GM12878 (cell line): Measurements from ENCODE around the gene SMAD4. TPM values are rescaled to one million over a fixed set of nuclear protein-coding genes. Genes with fewer than 3 reads are reported as not detected.

Experiments used
- ATAC-seq: fragments of 200-7000 bp; cut with Tn5 transposase; 3 replicates; pipeline ENCODE4 v1.9.1; 2020; ENCODE audit warnings: mild to moderate bottlenecking, moderate library complexity
- BruUV-seq: library from RNA; stranded (reverse); fragments of 400-500 nt; replicated peaks from 2 replicates; lab custom pipeline; 2021; lab: Mats Ljungman, UMichigan
- CTCF ChIA-PET: fragments of 300-600 bp; sonication (Branson Sonifier 250); formaldehyde crosslinking; extraction: SDS; loops from one replicate; lab custom pipeline; 2021; ENCODE audit warnings: inconsistent platforms; lab: Yijun Ruan, JAX
- POLR2A ChIA-PET: fragments of 350-600 bp; formaldehyde crosslinking; extraction: SDS; loops from one replicate; lab custom pipeline; 2021; ENCODE audit warnings: inconsistent platforms; lab: Charles Lee
- RAD21 ChIA-PET: fragments of 300-600 bp; sonication (Branson Sonifier 250); formaldehyde crosslinking; loops from one replicate; lab custom pipeline; 2023; ENCODE audit warnings: antibody characterized with exemption; ENCODE audit not compliant: unreplicated experiment; lab: Charles Lee
- SMC1A ChIA-PET: fragments of 300-600 bp; sonication (Branson Sonifier 250); formaldehyde crosslinking; loops from one replicate; lab custom pipeline; 2023; ENCODE audit not compliant: unreplicated experiment, uncharacterized antibody; lab: Charles Lee
- DNase-seq: peaks from one replicate; pipeline ENCODE4 v3.0.0-alpha.2; 2011; ENCODE audit warnings: low read depth, low spot score
- FAIRE-seq: peaks from 3 replicates; lab custom pipeline; 2011; peaks lifted over from hg19 to GRCh38; lab: Jason Lieb, UNC
- H2AFZ ChIP-seq: 2 replicates; pipeline ENCODE4 v1.6.0; 2011; ENCODE audit warnings: low read depth, low read length, control low read depth; ENCODE audit not compliant: control insufficient read depth
- H3K27ac ChIP-seq: 2 replicates; pipeline ENCODE4 v1.5.1; 2011; ENCODE audit warnings: control low read depth; ENCODE audit not compliant: control insufficient read depth, insufficient read depth
- H3K27me3 ChIP-seq, 2 experiments: replicated peaks in 1 of 2; 2 replicates each; pipeline versions ENCODE4 v1.6.0 to v1.6.1; 2011; ENCODE audit warnings: low read length in 1 of 2; ENCODE audit not compliant: control insufficient read depth in 2 of 2, insufficient read depth in 2 of 2
- H3K36me3 ChIP-seq, 2 experiments: 2 replicates each; pipeline ENCODE4 v1.5.1; 2011; ENCODE audit warnings: low read length in 1 of 2; ENCODE audit not compliant: control insufficient read depth in 2 of 2, insufficient read depth in 2 of 2
- H3K4me1 ChIP-seq: 2 replicates; pipeline ENCODE4 v1.6.1; 2011; ENCODE audit warnings: mild to moderate bottlenecking, low read length, moderate library complexity, mixed read lengths; ENCODE audit not compliant: control insufficient read depth, insufficient read depth
- H3K4me2 ChIP-seq: 2 replicates; pipeline ENCODE4 v1.6.0; 2011; ENCODE audit warnings: control low read depth; ENCODE audit not compliant: control insufficient read depth, insufficient read depth
- H3K4me3 ChIP-seq: fragments of 200-600 bp; sonication (generic); 2 replicates; pipeline ENCODE4 v1.5.1; 2016
- H3K79me2 ChIP-seq: 2 replicates; pipeline ENCODE4 v1.6.0; 2011; ENCODE audit warnings: low read length; ENCODE audit not compliant: control insufficient read depth, insufficient read depth
- H3K9ac ChIP-seq: 2 replicates; pipeline ENCODE4 v1.8.0; 2011; ENCODE audit warnings: low read length, control low read depth, mixed read lengths; ENCODE audit not compliant: control insufficient read depth, insufficient read depth
- H3K9me3 ChIP-seq: replicated peaks from 3 replicates; pipeline ENCODE4 v1.5.1; 2011; ENCODE audit warnings: mild to moderate bottlenecking, low read length; ENCODE audit not compliant: control insufficient read depth, insufficient read depth
- H4K20me1 ChIP-seq: 2 replicates; pipeline ENCODE4 v1.6.0; 2011; ENCODE audit not compliant: control insufficient read depth, insufficient read depth
- ASH2L ChIP-seq: fragments of 300-600, 200-600 bp; sonication (generic); IDR thresholded peaks from 2 replicates; pipeline ENCODE4 v1.6.1; 2017; ENCODE audit warnings: low read depth, mild to moderate bottlenecking, borderline replicate concordance
- BHLHE40 ChIP-seq, 2 experiments: fragments of 450-650 bp in 1 of 2; IDR thresholded peaks; 2 replicates each; pipeline ENCODE4 v1.6.1; 2011 to 2017; ENCODE audit warnings: low read depth in 2 of 2, borderline replicate concordance in 1 of 2, improper control_type of control experiment in 1 of 2, low read length in 1 of 2, mild to moderate bottlenecking in 1 of 2
- BRCA1 ChIP-seq: IDR thresholded peaks from 2 replicates; pipeline ENCODE4 v1.6.1; 2011; ENCODE audit warnings: low read depth, low read length, improper control_type of control experiment
- HDGF ChIP-seq: fragments of 450-650 bp; IDR thresholded peaks from 2 replicates; pipeline ENCODE4 v1.6.1; 2016; ENCODE audit warnings: antibody characterized with exemption
- KLF5 ChIP-seq: fragments of 450-650 bp; IDR thresholded peaks from 2 replicates; pipeline ENCODE4 v1.6.1; 2014; ENCODE audit warnings: mild to moderate bottlenecking; ENCODE audit not compliant: partially characterized antibody
- MEF2B ChIP-seq: fragments of 450-650 bp; IDR thresholded peaks from 2 replicates; pipeline ENCODE4 v1.6.1; 2018; ENCODE audit warnings: mild to moderate bottlenecking, moderate library complexity; ENCODE audit not compliant: partially characterized antibody, poor library complexity, severe bottlenecking
- POU2F2 ChIP-seq: IDR thresholded peaks from 3 replicates; pipeline ENCODE4 v1.6.1; 2011; ENCODE audit warnings: low read depth, mild to moderate bottlenecking, low read length, borderline replicate concordance
- SREBF2 ChIP-seq: IDR thresholded peaks from 2 replicates; pipeline ENCODE4 v1.6.1; 2012; ENCODE audit warnings: mild to moderate bottlenecking, low read length
- ZNF274 ChIP-seq: IDR thresholded peaks from one replicate; pipeline ENCODE4 v1.8.0; 2011; ENCODE audit not compliant: insufficient read length, insufficient read depth
- WGBS: methylation state at CpG from one replicate; pipeline ENCODE4 v1.1.6; 2016; ENCODE audit warnings: low lambda C conversion rate; ENCODE audit not compliant: insufficient replicate concordance, insufficient coverage; ENCODE audit errors: missing lambda C conversion rate; 5-methylcytosine and 5-hydroxymethylcytosine counted together
- in situ Hi-C: fragments of 300-500 bp; cut with MboI; formaldehyde crosslinking; loops from 9 replicates; pipeline ENCODE4 v1.14.3; 2018; ENCODE audit warnings: mixed read lengths
- intact Hi-C: fragments of 100-400 bp; cut with micrococcal nuclease; formaldehyde crosslinking; loops from one replicate; pipeline ENCODE4 v1.14.2; 2022; ENCODE audit not compliant: unreplicated experiment
- polyA plus RNA-seq, 11 experiments: library from polyadenylated mRNA; depleted of rRNA in 4 of 11; unstranded in 6 of 11; stranded (reverse) in 5 of 11; fragments of >200 nt; fragmentation: Nextera tagmentation in 4 of 11; fragmentation: Illumina TruSeq in 1 of 11; extraction: Ambion mirVana in 4 of 11; extraction: Trizol in 1 of 11; gene quantifications; 1 replicate in 1 of 11; 2 replicates in 10 of 11; pipeline versions ENCODE4 v1.2.1 to v1.2.3, GENCODE V29; 2011 to 2016; ENCODE audit warnings: inconsistent platforms in 2 of 11, missing spikeins in 2 of 11, low read depth in 1 of 11
- total RNA-seq, 4 experiments: library from RNA; depleted of rRNA in 3 of 4; stranded (reverse); fragments of >200 nt in 3 of 4; fragmentation: Illumina TruSeq in 1 of 4; extraction: Trizol in 1 of 4; gene quantifications; 2 replicates each; pipeline versions ENCODE4 v1.2.1 to v1.2.3, GENCODE V29; 2013 to 2021
- TF ChIP-seq, protein P1 (sequence below): fragments of 450-650 bp; IDR thresholded peaks from 2 replicates; pipeline ENCODE4 v1.6.1; 2017; ENCODE audit warnings: mild to moderate bottlenecking
- TF ChIP-seq, protein P2 (sequence below): fragments of 450-650 bp; formaldehyde crosslinking; IDR thresholded peaks from 2 replicates; pipeline ENCODE4 v1.4.0; 2022; ENCODE audit warnings: mild to moderate bottlenecking, moderate library complexity

Gene SMAD4
- total and polyA plus RNA-seq, 10 of the 15 experiments (the other 5 are each of a cell fraction or from before 2014, with no cell fraction given) = 9.6 to 99.9 (median 37.5) TPM

DNA sequence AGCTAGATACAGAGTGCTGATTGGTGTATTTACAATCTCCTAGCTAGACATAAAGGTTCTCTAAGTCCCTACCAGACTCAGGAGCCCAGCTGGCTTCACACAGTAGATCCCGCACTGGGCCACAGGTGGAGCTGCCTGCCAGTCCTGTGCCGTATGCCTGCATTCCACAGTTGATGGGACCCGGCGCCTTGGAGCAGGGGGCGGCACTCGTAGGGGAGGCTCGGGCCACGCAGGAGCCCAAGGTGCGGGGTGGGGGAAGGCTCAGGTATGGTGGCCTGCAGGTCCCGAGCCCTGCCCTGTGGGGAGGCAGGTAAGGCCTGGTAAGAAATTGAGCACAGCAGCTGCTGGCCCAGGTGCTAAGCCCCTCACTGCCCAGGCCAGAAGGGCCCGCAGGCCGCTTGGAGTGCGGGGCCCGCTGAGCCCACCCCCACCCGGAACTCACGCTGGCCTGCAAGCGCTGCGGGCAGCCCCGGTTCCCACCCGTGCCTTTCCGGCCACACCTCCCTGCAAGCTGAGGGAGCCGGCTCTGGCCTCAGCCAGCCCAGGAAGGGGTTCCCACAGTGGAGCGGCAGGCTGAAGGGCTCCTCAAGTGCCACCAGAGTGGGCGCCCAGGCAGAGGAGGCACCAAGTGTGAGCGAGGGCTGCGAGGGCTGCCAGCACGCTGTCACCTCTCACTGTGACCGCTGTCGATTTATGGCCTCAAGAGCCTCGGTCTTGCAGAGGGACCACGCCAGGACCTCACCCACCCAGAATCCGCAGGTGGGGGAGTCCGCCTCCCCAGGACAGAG is 91.0 kb downstream of the SMAD4 start:
- CTCF ChIA-PET = interaction anchor here (0.6 kb wide), 1 partner anchor 16 kb away, joined by 3 read pairs; no protein-coding TSS in a partner anchor
- POLR2A ChIA-PET = no interaction called here
- H3K36me3 ChIP-seq = no peaks in the 10 kb centered on the region
- no peak overlapping the region for H3K27ac ChIP-seq
- DNase-seq = no peak
- no peaks in the 10 kb centered on the region for H3K27me3 ChIP-seq
- no peaks in the 10 kb centered on the region for H3K9me3 ChIP-seq
- no peak for TF ChIP-seq POU2F2
- no peak overlapping the region for H3K9ac ChIP-seq
- in situ Hi-C loops (loop anchor here (25.0 kb wide), 3 partner anchors 266 to 1791 kb away; no protein-coding TSS in a partner anchor), intact Hi-C loops (no loop called here)
- no peak overlapping the region for H3K4me2 ChIP-seq
- no peak for FAIRE-seq
- H2AFZ ChIP-seq = no peak overlapping the region
- H3K4me1 ChIP-seq = no peaks in the 10 kb centered on the region
- no TSS peak for BruUV-seq
- no peaks in the 10 kb centered on the region for H3K79me2 ChIP-seq
- no peaks in the 10 kb centered on the region for H4K20me1 ChIP-seq
- RAD21 ChIA-PET = no interaction called here
- SMC1A ChIA-PET = interaction anchor here (0.6 kb wide), 1 partner anchor 8 kb away, joined by 4 read pairs; no protein-coding TSS in a partner anchor
- WGBS = 81% methylated on average over 29 of the region's 33 CpGs
- no peak overlapping the region for H3K4me3 ChIP-seq
- no peak for ATAC-seq

DNA sequence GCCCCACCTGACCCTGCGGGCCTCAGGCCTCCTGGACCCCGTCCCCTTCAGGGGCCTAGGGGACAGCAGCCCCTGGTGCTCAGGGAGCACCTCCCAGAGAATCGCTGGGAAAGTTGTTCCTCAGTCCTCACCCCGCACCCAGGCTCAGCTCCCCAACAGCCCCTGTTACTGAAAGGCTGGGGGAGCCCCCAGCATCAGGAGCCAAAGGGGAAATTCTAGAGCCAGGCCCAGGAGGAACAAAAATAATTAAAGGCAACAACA is 91.5 kb downstream of the SMAD4 start:
- no peak overlapping the region for H3K27ac ChIP-seq
- H3K27me3 ChIP-seq = no peaks in the 10 kb centered on the region
- H3K9me3 ChIP-seq = no peaks in the 10 kb centered on the region
- in situ Hi-C loops (loop anchor here (25.0 kb wide), 3 partner anchors 266 to 1791 kb away; no protein-coding TSS in a partner anchor), intact Hi-C loops (no loop called here)
- H3K9ac ChIP-seq = no peak overlapping the region
- no peaks in the 10 kb centered on the region for H4K20me1 ChIP-seq
- FAIRE-seq (no peak), DNase-seq (no peak)
- SMC1A ChIA-PET = no interaction called here
- CTCF ChIA-PET = interaction anchor here (1.0 kb wide), 1 partner anchor 13 kb away, joined by 3 read pairs; no protein-coding TSS in a partner anchor
- POLR2A ChIA-PET = no interaction called here
- no peaks in the 10 kb centered on the region for H3K79me2 ChIP-seq
- no TSS peak for BruUV-seq
- H3K4me1 ChIP-seq = no peaks in the 10 kb centered on the region
- no peak overlapping the region for H3K4me3 ChIP-seq
- no peaks in the 10 kb centered on the region for H3K36me3 ChIP-seq
- TF ChIP-seq ZNF274 (no peak), MEF2B (no peak), ASH2L (no peak), BHLHE40 (IDR thresholded peaks at IDR 0.05; ENCODE audit: borderline replicate concordance in 1 of 2, low read depth in 2 of 2, low read length in 1 of 2) (no peak), SREBF2 (no peak), BRCA1 (no peak), KLF5 (no peak), HDGF (no peak)
- TF ChIP-seq, protein P1, sequence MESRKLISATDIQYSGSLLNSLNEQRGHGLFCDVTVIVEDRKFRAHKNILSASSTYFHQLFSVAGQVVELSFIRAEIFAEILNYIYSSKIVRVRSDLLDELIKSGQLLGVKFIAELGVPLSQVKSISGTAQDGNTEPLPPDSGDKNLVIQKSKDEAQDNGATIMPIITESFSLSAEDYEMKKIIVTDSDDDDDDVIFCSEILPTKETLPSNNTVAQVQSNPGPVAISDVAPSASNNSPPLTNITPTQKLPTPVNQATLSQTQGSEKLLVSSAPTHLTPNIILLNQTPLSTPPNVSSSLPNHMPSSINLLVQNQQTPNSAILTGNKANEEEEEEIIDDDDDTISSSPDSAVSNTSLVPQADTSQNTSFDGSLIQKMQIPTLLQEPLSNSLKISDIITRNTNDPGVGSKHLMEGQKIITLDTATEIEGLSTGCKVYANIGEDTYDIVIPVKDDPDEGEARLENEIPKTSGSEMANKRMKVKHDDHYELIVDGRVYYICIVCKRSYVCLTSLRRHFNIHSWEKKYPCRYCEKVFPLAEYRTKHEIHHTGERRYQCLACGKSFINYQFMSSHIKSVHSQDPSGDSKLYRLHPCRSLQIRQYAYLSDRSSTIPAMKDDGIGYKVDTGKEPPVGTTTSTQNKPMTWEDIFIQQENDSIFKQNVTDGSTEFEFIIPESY = no peak
- TF ChIP-seq, protein P2, sequence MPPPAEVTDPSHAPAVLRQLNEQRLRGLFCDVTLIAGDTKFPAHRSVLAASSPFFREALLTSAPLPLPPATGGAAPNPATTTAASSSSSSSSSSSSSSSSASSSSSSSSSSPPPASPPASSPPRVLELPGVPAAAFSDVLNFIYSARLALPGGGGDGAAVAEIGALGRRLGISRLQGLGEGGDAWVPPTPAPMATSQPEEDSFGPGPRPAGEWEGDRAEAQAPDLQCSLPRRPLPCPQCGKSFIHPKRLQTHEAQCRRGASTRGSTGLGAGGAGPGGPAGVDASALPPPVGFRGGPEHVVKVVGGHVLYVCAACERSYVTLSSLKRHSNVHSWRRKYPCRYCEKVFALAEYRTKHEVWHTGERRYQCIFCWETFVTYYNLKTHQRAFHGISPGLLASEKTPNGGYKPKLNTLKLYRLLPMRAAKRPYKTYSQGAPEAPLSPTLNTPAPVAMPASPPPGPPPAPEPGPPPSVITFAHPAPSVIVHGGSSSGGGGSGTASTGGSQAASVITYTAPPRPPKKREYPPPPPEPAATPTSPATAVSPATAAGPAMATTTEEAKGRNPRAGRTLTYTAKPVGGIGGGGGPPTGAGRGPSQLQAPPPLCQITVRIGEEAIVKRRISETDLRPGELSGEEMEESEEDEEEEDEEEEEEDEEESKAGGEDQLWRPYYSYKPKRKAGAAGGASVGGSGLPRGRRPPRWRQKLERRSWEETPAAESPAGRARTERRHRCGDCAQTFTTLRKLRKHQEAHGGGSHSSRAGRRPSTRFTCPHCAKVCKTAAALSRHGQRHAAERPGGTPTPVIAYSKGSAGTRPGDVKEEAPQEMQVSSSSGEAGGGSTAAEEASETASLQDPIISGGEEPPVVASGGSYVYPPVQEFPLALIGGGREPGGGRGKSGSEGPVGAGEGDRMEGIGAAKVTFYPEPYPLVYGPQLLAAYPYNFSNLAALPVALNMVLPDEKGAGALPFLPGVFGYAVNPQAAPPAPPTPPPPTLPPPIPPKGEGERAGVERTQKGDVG (CRISPR knock-in tag) = no peak
- TF ChIP-seq, all 136 proteins: peak for 0
- 29% methylated on average over 2 of the region's 4 CpGs for WGBS
- Histone ChIP-seq H2AFZ (no peak overlapping the region), H3K4me2 (no peak overlapping the region)
- RAD21 ChIA-PET = no interaction called here
- no peak for ATAC-seq
